Endothelial cell of umbilical vein (primary cell): ENCODE measurements around the gene RNF126.

Experiments
- POLR2A ChIP-seq: IDR thresholded peaks from 2 replicates; pipeline ENCODE4 v1.6.1; 2012; ENCODE audit warnings: low read depth, mild to moderate bottlenecking, control low read depth, low read length
- POLR2AphosphoS5 ChIP-seq: IDR thresholded peaks from 2 replicates; pipeline ENCODE4 v1.6.1; 2012; ENCODE audit warnings: low read depth, mild to moderate bottlenecking, control low read depth, low read length, moderate library complexity; ENCODE audit not compliant: insufficient read depth
- TF ChIP-seq, protein P1 (sequence below), 2 donors: IDR thresholded peaks; 1 replicate in 1 of 2; 2 replicates in 1 of 2; pipeline ENCODE4 v1.5.1; 2011; ENCODE audit warnings: low read length in 2 of 2, mild to moderate bottlenecking in 2 of 2, moderate library complexity in 2 of 2, control low read depth in 1 of 2, inconsistent platforms in 1 of 2, low read depth in 1 of 2; ENCODE audit not compliant: insufficient read depth in 1 of 2; ENCODE audit errors: extremely low read depth in 1 of 2

DNA sequence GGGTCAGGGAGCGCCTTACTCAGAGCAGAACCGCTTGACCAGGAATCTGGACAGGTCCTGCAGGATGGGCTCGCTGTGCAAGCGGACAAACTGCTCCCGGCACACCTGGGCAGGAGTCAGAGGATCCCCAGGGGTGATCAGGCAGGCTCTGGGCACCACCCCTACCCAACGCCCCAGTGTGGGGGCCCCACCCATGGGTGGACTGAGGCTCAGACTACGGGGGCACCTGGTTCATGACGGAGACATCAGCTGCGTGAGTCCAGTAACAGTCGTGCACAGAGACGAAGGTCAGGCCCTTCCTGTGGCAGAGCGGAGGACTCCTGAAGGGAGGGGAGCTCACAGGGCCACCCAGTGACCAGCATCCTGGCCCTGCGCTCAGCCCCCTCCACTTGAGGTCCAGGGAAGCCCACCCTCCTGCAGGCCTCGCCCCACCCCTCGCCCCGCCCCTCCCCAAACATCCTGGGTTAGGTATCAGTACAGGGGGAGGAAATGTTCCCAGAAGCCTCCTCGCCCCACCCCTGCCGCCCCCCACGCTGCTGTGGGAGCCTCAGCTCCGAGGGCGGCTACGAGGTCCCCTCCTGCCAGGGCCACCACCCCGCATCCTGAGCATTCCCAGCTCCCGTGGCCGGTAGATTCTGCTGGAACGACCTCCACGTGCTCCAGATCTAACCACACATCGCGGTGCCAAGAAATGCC lies 45.3 kb downstream of the RNF126 start:
- TF ChIP-seq, protein P1, sequence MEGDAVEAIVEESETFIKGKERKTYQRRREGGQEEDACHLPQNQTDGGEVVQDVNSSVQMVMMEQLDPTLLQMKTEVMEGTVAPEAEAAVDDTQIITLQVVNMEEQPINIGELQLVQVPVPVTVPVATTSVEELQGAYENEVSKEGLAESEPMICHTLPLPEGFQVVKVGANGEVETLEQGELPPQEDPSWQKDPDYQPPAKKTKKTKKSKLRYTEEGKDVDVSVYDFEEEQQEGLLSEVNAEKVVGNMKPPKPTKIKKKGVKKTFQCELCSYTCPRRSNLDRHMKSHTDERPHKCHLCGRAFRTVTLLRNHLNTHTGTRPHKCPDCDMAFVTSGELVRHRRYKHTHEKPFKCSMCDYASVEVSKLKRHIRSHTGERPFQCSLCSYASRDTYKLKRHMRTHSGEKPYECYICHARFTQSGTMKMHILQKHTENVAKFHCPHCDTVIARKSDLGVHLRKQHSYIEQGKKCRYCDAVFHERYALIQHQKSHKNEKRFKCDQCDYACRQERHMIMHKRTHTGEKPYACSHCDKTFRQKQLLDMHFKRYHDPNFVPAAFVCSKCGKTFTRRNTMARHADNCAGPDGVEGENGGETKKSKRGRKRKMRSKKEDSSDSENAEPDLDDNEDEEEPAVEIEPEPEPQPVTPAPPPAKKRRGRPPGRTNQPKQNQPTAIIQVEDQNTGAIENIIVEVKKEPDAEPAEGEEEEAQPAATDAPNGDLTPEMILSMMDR (IDR thresholded peaks at IDR 0.05; ENCODE audit: extremely low read depth in 1 of 2, insufficient read depth in 1 of 2, low read depth in 1 of 2, low read length in 2 of 2) = no peak
- TF ChIP-seq POLR2AphosphoS5 (no peak), POLR2A (no peak)
